ENCODE data around the gene C5orf24. TPM values are rescaled to one million over a fixed set of nuclear protein-coding genes. Genes with fewer than 3 reads are reported as not detected.
"Not testable (repeated sequence)": the region's sequence is repeated elsewhere in the genome, so short reads cannot be mapped to it uniquely, and the experiment has no call there.

Gene C5orf24
- polyA plus RNA-seq, 3 donors, result 5.6 to 17.1 (median 6.6) TPM

- no peak overlapping the region for H3K9ac ChIP-seq (ENCODE audit: insufficient read depth, low read length, poor library complexity, severe bottlenecking)
- H3K36me3 ChIP-seq (replicated peaks in 1 of 2; ENCODE audit: control insufficient read depth in 1 of 2, insufficient read depth in 2 of 2, low read length in 2 of 2), result peaks cover 22 to 62% of the 10 kb centered on the region in 2 donors
- peaks cover 59% of the 10 kb centered on the region for H4K20me1 ChIP-seq (ENCODE audit: insufficient read depth, low read length)
- peaks cover 86% of the 10 kb centered on the region for H3K79me2 ChIP-seq (ENCODE audit: insufficient read depth, low read length)
- Mint-ChIP-seq H3K27ac (peak overlapping the region in 6 of 7 donors; percentile 23 to 63 (median 38)), H3K4me1 (peaks cover 18% of the 10 kb centered on the region), H3K36me3 (peaks cover 31 to 68% of the 10 kb centered on the region in 2 donors), H3K27me3 (ENCODE audit: low read depth in 3 of 3) (no peaks in the 10 kb centered on the region), H3K4me3 (no peak overlapping the region), H3K9me3 (no peaks in the 10 kb centered on the region)
- no peak overlapping the region for H3K4me3 ChIP-seq (replicated peaks in 1 of 3; ENCODE audit: low read depth in 2 of 3, low read length in 3 of 3)
- intact Hi-C loops (cut with micrococcal nuclease), result no loop called here
- H3K4me2 ChIP-seq (replicated peaks; ENCODE audit: extremely low read depth, low read length, poor library complexity, severe bottlenecking), result no peak overlapping the region
- no peak overlapping the region for H2AFZ ChIP-seq (ENCODE audit: insufficient read depth, low read depth, low read length, poor library complexity, severe bottlenecking)
- DNase-seq, result peak in 1 of 3 donors; percentile 10
- no peaks in the 10 kb centered on the region for H3K9me3 ChIP-seq (replicated peaks in 1 of 2; ENCODE audit: control insufficient read depth in 1 of 2, insufficient read depth in 1 of 2, low read length in 2 of 2)
- no CpG with 5 or more reads among the region's 1 CpG for WGBS (ENCODE audit: insufficient coverage)
- TF ChIP-seq CTCF (IDR thresholded peaks at IDR 0.05), result no peak
- peaks cover 11 to 12% of the 10 kb centered on the region in 2 donors for H3K4me1 ChIP-seq (ENCODE audit: control insufficient read depth in 1 of 2, insufficient read depth in 2 of 2, low read length in 2 of 2)
- no peak overlapping the region for H3K27ac ChIP-seq (ENCODE audit: low read depth in 1 of 2, low read length in 2 of 2)
- H3K27me3 ChIP-seq (ENCODE audit: control insufficient read depth in 2 of 2, insufficient read depth in 2 of 2, low read length in 2 of 2), result no peaks in the 10 kb centered on the region
Measured at GRCh38 chr5:134851307-134851923, 5.6 kb downstream of the C5orf24 start.

- H3K27me3 ChIP-seq (ENCODE audit: control insufficient read depth in 2 of 2, insufficient read depth in 2 of 2, low read length in 2 of 2); H3K4me1 Mint-ChIP-seq; H3K4me3 ChIP-seq (replicated peaks in 1 of 3; ENCODE audit: low read depth in 2 of 3, low read length in 3 of 3); H2AFZ ChIP-seq (ENCODE audit: insufficient read depth, low read depth, low read length, poor library complexity, severe bottlenecking); intact Hi-C loops (cut with micrococcal nuclease); DNase-seq; H3K4me1 ChIP-seq (ENCODE audit: control insufficient read depth in 1 of 2, insufficient read depth in 2 of 2, low read length in 2 of 2); H3K9me3 ChIP-seq (replicated peaks in 1 of 2; ENCODE audit: control insufficient read depth in 1 of 2, insufficient read depth in 1 of 2, low read length in 2 of 2); H3K4me2 ChIP-seq (replicated peaks; ENCODE audit: extremely low read depth, low read length, poor library complexity, severe bottlenecking); H3K9me3 Mint-ChIP-seq; H3K9ac ChIP-seq (ENCODE audit: insufficient read depth, low read length, poor library complexity, severe bottlenecking); H3K4me3 Mint-ChIP-seq; H3K27ac ChIP-seq (ENCODE audit: low read depth in 1 of 2, low read length in 2 of 2); H3K27me3 Mint-ChIP-seq (ENCODE audit: low read depth in 3 of 3); H3K27ac Mint-ChIP-seq: not testable (repeated sequence)
- peaks cover 36% of the 10 kb centered on the region for H3K79me2 ChIP-seq (ENCODE audit: insufficient read depth, low read length)
- WGBS (ENCODE audit: insufficient coverage), result no CpG with 5 or more reads among the region's 7 CpGs
- peaks cover 53 to 90% of the 10 kb centered on the region in 2 donors for H3K36me3 ChIP-seq (replicated peaks in 1 of 2; ENCODE audit: control insufficient read depth in 1 of 2, insufficient read depth in 2 of 2, low read length in 2 of 2)
- peaks cover 48% of the 10 kb centered on the region for H4K20me1 ChIP-seq (ENCODE audit: insufficient read depth, low read length)
- H3K36me3 Mint-ChIP-seq, result peaks cover 44 to 69% of the 10 kb centered on the region in 2 donors
Measured at GRCh38 chr5:134856465-134856864, 10.7 kb downstream of the C5orf24 start.

Data from CD14-positive monocyte (primary cell).